Stimulated activated CD8-positive, alpha-beta memory T cell treated with anti-CD3 and anti-CD28 coated beads, Interleukin-7, amount 100 ng/mL, for 4 hours (primary cell): ENCODE measurements around the gene ERP27.

Experiments
- DNase-seq, 2 donors: peaks; one replicate each; pipeline ENCODE4 v3.0.0-alpha.2; 2020; ENCODE audit warnings: low read depth in 2 of 2

The ERP27 gene

GRCh38 chr12:14903386-14904098, 34.8 kb downstream of the ERP27 start:
- DNase-seq: no peak

GRCh38 chr12:14902465-14902864, 35.9 kb downstream of the ERP27 start:
- DNase-seq: no peak

GRCh38 chr12:14901228-14901562, 37.1 kb downstream of the ERP27 start:
- no peak for DNase-seq

- no peak for DNase-seq
Measured at GRCh38 chr12:14900521-14901227, 37.7 kb downstream of the ERP27 start.

- DNase-seq: no peak
Measured at GRCh38 chr12:14896521-14897169, 41.7 kb downstream of the ERP27 start.

DNA sequence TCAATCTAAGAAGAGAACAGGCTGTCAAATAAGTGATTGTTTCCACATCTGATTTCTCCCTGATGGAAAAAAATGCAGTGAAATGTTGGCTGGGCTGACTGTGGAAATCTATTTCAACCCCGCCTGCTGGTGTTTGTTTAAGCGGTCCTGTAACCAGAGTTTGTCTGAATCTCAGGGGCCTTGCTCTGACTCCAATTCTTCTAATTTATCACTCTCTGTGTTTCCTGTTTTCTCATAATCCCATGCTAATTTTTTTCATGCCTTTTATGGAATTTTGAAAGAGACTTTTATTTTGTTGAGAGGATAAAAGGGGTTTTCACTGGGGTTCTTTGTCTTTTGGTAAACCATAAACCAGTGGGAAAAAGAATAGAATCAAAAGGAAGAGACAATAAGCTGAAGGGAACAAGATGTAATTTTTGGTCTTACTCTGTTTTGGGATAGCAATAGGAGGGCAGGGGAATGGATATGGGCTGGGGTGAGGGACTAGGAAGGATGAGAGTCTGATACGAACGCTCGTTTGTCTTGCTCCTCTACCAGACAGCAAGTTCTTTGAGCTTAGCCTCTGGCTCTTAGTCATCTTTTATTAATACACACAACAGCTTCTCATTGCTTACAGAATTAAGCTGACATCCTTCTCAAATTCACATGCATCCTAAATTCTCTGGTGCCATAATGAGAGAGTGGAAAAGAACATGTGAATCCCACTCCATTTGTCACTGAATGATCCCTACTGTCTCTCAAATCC, 44.7 kb downstream of the ERP27 start:
- no peak for DNase-seq

DNA sequence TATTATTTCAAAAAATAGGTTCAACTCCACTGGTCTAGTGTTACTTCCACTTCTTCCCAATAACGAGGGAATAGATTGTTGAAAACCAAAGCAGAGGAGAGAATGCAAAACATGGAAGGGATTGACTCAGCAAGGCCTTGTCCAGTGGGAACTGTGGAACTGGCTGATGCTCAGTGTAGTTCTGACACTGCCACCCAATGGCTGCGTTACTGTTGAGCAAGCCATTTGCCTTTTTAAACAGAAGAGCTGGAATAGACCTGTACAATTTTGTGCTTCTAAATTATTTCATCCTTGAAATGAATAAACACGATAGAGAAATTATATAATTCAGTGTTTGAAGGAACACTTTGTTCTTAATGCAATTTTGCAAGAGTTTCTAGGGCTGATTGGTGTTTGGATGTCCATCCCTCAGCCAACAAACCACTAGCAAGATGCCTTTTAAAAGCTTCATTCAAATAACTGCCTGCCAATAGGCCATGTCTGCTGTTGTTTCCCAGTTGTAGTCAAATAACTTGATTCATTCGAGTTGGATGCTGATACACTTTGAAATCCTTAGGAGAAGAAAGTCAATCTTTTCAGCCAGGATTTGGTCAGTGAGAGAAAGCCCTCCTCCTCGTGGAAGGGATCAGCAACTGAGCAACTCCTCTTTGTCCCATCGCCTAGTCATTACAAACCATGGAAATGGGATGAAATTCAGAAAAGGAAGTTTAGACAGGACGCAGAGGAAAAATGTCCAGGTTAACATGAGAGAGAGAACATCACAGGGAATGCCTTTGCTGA, 45.4 kb downstream of the ERP27 start:
- DNase-seq: no peak

DNA sequence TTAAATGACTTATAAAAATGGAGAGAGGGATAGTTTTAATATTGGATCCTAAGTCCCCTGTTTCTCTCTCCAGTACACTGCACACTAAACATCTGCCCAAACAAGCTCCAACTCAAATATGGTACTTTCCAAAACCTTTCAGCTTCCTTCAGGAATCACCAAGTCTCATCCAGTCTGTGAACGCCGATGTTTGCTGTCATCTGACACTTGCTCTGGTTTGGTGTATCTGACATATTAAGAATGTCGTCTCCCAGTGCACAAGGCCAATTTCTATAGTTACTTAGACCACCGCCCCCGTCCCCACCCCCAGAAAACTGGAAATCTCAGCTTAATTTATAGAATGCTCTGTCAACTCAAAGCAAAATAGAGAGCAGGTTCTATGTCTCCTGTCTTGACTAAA, 47.6 kb downstream of the ERP27 start:
- DNase-seq: no peak

GRCh38 chr12:14886271-14886670, 52.1 kb downstream of the ERP27 start:
- DNase-seq: no peak

GRCh38 chr12:14885718-14886221, 52.6 kb downstream of the ERP27 start, which contains the start of gene MGP:
MGP (minus strand) TSS chr12:14885854; CDS start chr12:14885791, 63 bp downstream.
- DNase-seq: no peak

DNA sequence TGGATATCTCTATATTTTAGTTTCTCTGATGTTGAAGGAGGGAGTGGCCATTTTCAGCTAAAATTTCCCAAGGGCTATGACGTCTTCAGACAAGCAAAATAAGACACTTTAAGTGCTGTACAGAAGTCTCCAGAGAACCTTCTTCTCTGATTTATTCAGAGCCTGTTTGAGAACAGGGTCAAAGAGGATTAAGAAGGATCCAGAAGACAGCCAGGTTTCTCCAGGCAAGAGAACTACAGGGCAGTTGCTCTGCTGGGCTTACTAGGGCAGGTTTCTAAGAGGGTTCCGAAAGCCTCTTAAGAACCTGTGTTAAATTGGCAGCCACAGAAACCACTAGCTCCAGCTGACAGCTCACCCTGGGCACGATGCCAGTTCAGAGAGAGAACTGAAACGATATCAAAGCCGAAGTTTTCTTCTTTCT, 53.9 kb downstream of the ERP27 start:
- peak; percentile 69 to 75 for DNase-seq

- no peak for DNase-seq
Measured at GRCh38 chr12:14883686-14884085, 54.7 kb downstream of the ERP27 start.

GRCh38 chr12:14880890-14881453, 57.4 kb downstream of the ERP27 start:
- no peak for DNase-seq

DNA sequence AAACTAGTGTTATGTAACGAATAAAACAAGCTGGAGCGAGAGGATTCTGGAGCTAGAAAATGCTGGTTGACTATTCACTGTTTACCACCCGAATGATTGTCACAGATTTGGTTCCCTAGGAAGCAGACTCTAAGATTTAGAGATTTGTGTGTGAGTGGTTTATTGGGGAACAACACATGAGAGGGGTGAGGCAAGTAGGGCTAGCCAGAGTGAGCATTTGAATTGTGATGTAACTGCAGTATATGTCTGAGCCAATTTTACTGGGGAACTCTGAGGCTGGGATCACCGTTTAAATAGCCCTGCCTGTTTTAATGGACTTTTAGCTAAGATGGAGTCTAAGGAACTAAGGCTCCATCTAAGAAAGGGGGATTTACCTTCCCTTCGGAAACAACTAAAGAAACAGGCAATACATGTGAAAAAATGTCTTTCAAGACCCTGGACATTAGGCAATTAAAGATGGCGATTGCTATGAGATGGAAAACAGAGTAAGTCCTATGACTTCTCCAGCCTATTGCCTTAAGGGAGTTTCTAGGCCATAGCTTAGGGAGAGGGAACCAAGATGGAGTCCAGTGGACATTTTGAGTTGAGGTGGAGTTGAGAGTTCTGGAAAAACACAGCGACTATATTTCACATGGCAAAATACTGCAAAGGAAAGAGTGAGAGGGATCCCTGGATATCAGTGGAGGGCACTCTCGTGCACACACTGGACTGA, 59.0 kb downstream of the ERP27 start:
- DNase-seq: no peak

GRCh38 chr12:14878488-14878887, 59.8 kb downstream of the ERP27 start:
- DNase-seq: no peak

- DNase-seq: no peak
Measured at GRCh38 chr12:14876833-14877232, 61.5 kb downstream of the ERP27 start.

DNA sequence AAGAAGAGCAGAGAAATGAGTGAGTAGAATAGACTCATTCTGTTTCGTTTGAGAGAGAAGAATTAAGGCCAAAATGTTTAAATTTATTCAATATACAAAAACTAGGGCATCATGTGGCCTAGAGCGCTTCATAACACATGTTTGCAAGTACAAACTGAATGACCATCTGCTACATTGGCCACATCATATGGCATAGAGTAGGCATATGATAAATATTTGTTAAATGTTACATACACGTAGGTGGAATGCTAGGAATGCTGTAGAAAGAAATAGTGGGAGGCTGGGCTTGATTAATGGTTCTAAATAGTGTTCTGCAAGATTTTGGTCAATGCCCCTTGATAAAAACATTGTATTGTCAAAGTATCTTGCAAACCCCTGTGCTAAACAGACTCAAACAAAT, 63.5 kb downstream of the ERP27 start:
- DNase-seq: no peak

GRCh38 chr12:14873440-14874185, 64.7 kb downstream of the ERP27 start:
- DNase-seq: no peak

- no peak for DNase-seq
Measured at GRCh38 chr12:14871886-14872285, 66.5 kb downstream of the ERP27 start.

DNA sequence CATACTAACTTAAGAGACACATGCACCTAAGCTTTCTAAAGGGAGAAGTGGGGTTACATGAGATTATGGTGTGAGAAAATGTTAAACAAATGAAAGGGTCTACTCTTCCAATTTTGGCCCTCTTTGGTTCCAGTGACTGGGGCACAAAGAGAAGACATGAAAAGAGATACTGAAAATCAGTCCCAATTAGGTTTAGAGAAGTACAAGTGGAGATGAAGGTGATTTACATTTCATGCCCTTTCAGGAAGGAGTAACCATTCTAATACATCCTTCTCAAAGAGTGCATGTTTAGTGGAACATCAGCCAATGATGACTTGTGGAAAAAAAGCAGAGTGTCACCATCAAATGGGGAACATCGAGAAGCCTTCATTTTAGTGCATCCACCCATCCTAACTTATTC, 67.1 kb downstream of the ERP27 start:
- DNase-seq: no peak
